ENCODE measurements around the gene CLDND1. TPM values are rescaled to one million over a fixed set of nuclear protein-coding genes. Genes with fewer than 3 reads are reported as not detected.

The CLDND1 gene
- total RNA-seq, 1 donor from 2014 or later = 67.1 TPM

Other genes with a start within 250 kb of the CLDND1 start
- not detected for gene OR5H2, start 240.4 kb downstream of the CLDND1 start, total RNA-seq
- not detected for gene OR5K4, start 169.0 kb downstream of the CLDND1 start, total RNA-seq
- gene OR5K3, start 132.2 kb downstream of the CLDND1 start, total RNA-seq = not detected
- gene OR5K1, start 59.7 kb downstream of the CLDND1 start, total RNA-seq = not detected
- not detected for gene OR5K2, start 25.2 kb downstream of the CLDND1 start, total RNA-seq
- not detected for gene GPR15, start 9.1 kb upstream of the CLDND1 start, total RNA-seq
- 11.8 TPM for gene CPOX, start 70.7 kb upstream of the CLDND1 start, total RNA-seq
- 27.1 TPM for gene ST3GAL6, start 240.4 kb upstream of the CLDND1 start, total RNA-seq

Measured in Right ventricle myocardium inferior (tissue), 1 donor.